ENCODE measurements around the gene FAM210B. TPM values are rescaled to one million over a fixed set of nuclear protein-coding genes. Genes with fewer than 3 reads are reported as not detected.
"Not testable (repeated sequence)": the region's sequence is repeated elsewhere in the genome, so short reads cannot be mapped to it uniquely, and the experiment has no call there.

The FAM210B gene
- total RNA-seq, 4 donors from 2014 or later = 30.8 to 41.5 (median 38.8) TPM

GRCh38 chr20:56323656-56324055 lies 35.1 kb upstream of the FAM210B start:
- H3K36me3 ChIP-seq = no peaks in the 10 kb centered on the region
- intact Hi-C loops (cut with DNase I) = no loop called here
- 60 to 62% methylated on average over 6 of the region's 6 CpGs for WGBS, 2 donors

GRCh38 chr20:56324806-56325205 lies 34.0 kb upstream of the FAM210B start:
- no peaks in the 10 kb centered on the region for H3K4me1 ChIP-seq
- H3K27ac ChIP-seq = no peak overlapping the region
- DNase-seq = no peak
- H3K27me3 ChIP-seq = no peaks in the 10 kb centered on the region
- no peak for TF ChIP-seq POLR2A (IDR thresholded peaks at IDR 0.05)
- TF ChIP-seq, protein P1, sequence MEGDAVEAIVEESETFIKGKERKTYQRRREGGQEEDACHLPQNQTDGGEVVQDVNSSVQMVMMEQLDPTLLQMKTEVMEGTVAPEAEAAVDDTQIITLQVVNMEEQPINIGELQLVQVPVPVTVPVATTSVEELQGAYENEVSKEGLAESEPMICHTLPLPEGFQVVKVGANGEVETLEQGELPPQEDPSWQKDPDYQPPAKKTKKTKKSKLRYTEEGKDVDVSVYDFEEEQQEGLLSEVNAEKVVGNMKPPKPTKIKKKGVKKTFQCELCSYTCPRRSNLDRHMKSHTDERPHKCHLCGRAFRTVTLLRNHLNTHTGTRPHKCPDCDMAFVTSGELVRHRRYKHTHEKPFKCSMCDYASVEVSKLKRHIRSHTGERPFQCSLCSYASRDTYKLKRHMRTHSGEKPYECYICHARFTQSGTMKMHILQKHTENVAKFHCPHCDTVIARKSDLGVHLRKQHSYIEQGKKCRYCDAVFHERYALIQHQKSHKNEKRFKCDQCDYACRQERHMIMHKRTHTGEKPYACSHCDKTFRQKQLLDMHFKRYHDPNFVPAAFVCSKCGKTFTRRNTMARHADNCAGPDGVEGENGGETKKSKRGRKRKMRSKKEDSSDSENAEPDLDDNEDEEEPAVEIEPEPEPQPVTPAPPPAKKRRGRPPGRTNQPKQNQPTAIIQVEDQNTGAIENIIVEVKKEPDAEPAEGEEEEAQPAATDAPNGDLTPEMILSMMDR (IDR thresholded peaks at IDR 0.05) = no peak
- H3K4me3 ChIP-seq (replicated peaks in 1 of 3) = no peak overlapping the region
- intact Hi-C loops (cut with DNase I) = no loop called here
- H3K9me3 ChIP-seq = no peaks in the 10 kb centered on the region
- no peaks in the 10 kb centered on the region for H3K36me3 ChIP-seq

More at GRCh38 chr20:56323656-56324055, 35.1 kb upstream of the FAM210B start:
- no peak for TF ChIP-seq POLR2A (IDR thresholded peaks at IDR 0.05)
- TF ChIP-seq, protein P1 (IDR thresholded peaks at IDR 0.05) = no peak
- H3K4me3 ChIP-seq (replicated peaks in 1 of 3) = no peak overlapping the region
- no peaks in the 10 kb centered on the region for H3K27me3 ChIP-seq
- H3K4me1 ChIP-seq = no peaks in the 10 kb centered on the region
- H3K27ac ChIP-seq = no peak overlapping the region
- H3K9me3 ChIP-seq = no peaks in the 10 kb centered on the region
- no peak for DNase-seq

DNA sequence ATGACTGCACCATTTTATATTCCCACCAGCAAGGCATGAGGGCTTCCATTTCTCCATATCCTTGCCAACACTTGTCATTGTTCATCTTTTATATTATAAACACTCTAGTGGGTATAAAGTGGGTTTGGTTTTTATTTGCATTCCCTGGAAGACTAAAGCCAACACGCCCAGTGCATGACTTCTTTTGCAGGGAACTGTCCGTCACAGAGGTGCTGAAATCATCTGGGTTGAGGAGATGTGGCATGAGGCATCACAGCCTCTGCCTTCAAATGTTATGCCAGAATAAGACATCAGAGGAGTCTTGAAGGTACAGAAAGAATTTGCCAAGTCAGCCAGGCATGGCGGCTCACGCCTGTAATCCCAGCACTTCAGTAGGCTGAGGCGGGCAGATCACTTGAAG lies 29.9 kb upstream of the FAM210B start:
- DNase-seq = peak in 1 of 2 donors; percentile 10
- Histone ChIP-seq H3K4me3 (replicated peaks in 1 of 3) (no peak overlapping the region), H3K9me3 (no peaks in the 10 kb centered on the region), H3K27me3 (no peaks in the 10 kb centered on the region), H3K27ac (no peak overlapping the region), H3K36me3 (no peaks in the 10 kb centered on the region), H3K4me1 (no peaks in the 10 kb centered on the region)
- TF ChIP-seq, protein P1 (IDR thresholded peaks at IDR 0.05) = no peak
- TF ChIP-seq POLR2A (IDR thresholded peaks at IDR 0.05) = no peak
- WGBS, 2 donors = 14 to 33% methylated on average over 5 of the region's 5 CpGs
- intact Hi-C loops (cut with DNase I) = no loop called here

DNA sequence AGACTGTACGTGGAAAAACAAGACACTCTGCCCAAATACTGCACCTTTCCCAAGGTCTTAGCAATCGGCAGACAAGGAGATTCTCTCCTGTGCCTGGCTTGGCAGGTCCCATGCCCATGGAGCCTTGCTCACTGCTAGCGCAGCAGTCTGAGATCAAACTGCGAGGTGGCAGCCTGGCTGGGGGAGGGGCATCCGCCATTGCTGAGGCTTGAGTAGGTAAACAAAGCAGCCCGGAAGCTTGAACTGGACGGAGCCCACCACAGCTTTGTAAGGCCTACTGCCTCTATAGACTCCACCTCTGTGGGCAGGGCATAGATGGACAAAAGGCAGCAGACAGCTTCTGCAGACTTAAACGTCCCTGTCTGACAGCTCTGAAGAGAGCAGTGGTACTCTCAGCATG lies 22.1 kb upstream of the FAM210B start:
- H3K9me3 ChIP-seq; H3K4me1 ChIP-seq; H3K27ac ChIP-seq; H3K4me3 ChIP-seq (replicated peaks in 1 of 3); intact Hi-C loops (cut with DNase I); H3K36me3 ChIP-seq; H3K27me3 ChIP-seq; DNase-seq: not testable (repeated sequence)
- WGBS, 2 donors = 71 to 81% methylated on average over 8 of the region's 8 CpGs

DNA sequence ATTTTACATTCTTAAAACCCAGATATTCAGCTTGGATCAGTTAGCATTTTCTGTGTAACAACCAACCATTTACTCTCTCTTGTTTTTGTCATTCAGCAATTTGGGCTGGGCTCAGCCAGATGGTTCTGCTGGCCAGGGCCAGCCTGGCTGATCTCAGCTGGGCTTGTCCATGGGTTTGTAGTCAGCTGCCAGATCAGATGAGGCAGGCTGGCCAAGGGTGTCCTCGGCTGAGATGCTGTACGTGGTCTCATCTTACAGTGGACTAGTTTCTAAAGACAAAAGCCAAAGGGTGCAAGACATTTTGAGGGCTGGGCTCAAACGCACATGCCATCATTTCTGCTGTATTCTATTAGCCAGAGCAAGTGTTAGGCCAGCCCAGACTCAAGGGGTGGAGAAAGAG lies 16.0 kb upstream of the FAM210B start:
- Histone ChIP-seq H3K27me3 (no peaks in the 10 kb centered on the region), H3K9me3 (no peaks in the 10 kb centered on the region), H3K27ac (no peak overlapping the region), H3K4me1 (peaks cover 0 to 4% of the 10 kb centered on the region in 2 donors), H3K36me3 (no peaks in the 10 kb centered on the region), H3K4me3 (replicated peaks in 1 of 3) (no peak overlapping the region)
- intact Hi-C loops (cut with DNase I) = no loop called here
- TF ChIP-seq, protein P1 (IDR thresholded peaks at IDR 0.05) = no peak
- TF ChIP-seq POLR2A (IDR thresholded peaks at IDR 0.05) = no peak
- DNase-seq = no peak
- WGBS, 2 donors = 90 to 92% methylated on average over 3 of the region's 3 CpGs

GRCh38 chr20:56343861-56344381 lies 14.9 kb upstream of the FAM210B start:
- DNase-seq = peak; percentile 6
- Histone ChIP-seq H3K4me3 (replicated peaks in 1 of 3) (no peak overlapping the region), H3K27me3 (no peaks in the 10 kb centered on the region), H3K36me3 (no peaks in the 10 kb centered on the region), H3K4me1 (peaks cover 0 to 4% of the 10 kb centered on the region in 2 donors), H3K9me3 (no peaks in the 10 kb centered on the region), H3K27ac (no peak overlapping the region)
- intact Hi-C loops (cut with DNase I) = no loop called here
- WGBS, 2 donors = 7 to 8% methylated on average over 7 to 24 of the region's 41 CpGs
- TF ChIP-seq, protein P1 (IDR thresholded peaks at IDR 0.05) = peak in 3 of 6 experiments; percentile 34 to 57 (median 55)
- no peak for TF ChIP-seq POLR2A (IDR thresholded peaks at IDR 0.05)

All from thyroid gland (tissue), 4 donors.